Panc1 (cell line): ENCODE results near the gene ZNF469. TPM values are rescaled to one million over a fixed set of nuclear protein-coding genes. Genes with fewer than 3 reads are reported as not detected.

Experiments used
- ATAC-seq: fragments of 200-7000 bp; cut with Tn5 transposase; 2 replicates; pipeline ENCODE4 v1.9.1; 2020; ENCODE audit warnings: mild to moderate bottlenecking, moderate library complexity
- BruUV-seq: library from RNA; stranded (reverse); fragments of 400-500 nt; replicated peaks from 2 replicates; lab custom pipeline; 2021; lab: Mats Ljungman, UMichigan
- CTCF ChIA-PET: fragments of 300-600 bp; sonication (Branson Sonifier 250); formaldehyde crosslinking; loops from one replicate; lab custom pipeline; 2022; ENCODE audit warnings: antibody characterized with exemption; lab: Charles Lee
- POLR2A ChIA-PET: fragments of 300-600 bp; sonication (Branson Sonifier 250); formaldehyde crosslinking; loops from one replicate; lab custom pipeline; 2022; ENCODE audit warnings: antibody characterized with exemption; lab: Charles Lee
- DNase-seq: peaks from one replicate; pipeline ENCODE4 v3.0.0-alpha.2; 2010; ENCODE audit warnings: low read depth, low spot score
- H3K27ac ChIP-seq: 2 replicates; pipeline ENCODE4 v1.5.1; 2011; ENCODE audit warnings: mild to moderate bottlenecking, low read length, inconsistent platforms
- H3K27me3 ChIP-seq: fragments of 200-500 bp; sonication (Bioruptor generic); 2 replicates; pipeline ENCODE4 v1.6.0; 2014; ENCODE audit warnings: low read length, inconsistent platforms; ENCODE audit not compliant: control insufficient read depth, insufficient read depth
- H3K36me3 ChIP-seq: fragments of 200-500 bp; sonication (Bioruptor generic); 2 replicates; pipeline ENCODE4 v1.5.1; 2014; ENCODE audit warnings: inconsistent platforms, mild to moderate bottlenecking, low read length, moderate library complexity; ENCODE audit not compliant: control insufficient read depth, insufficient read depth
- H3K4me1 ChIP-seq: 2 replicates; pipeline ENCODE4 v1.5.1; 2011; ENCODE audit warnings: inconsistent platforms, mild to moderate bottlenecking, low read length, moderate library complexity; ENCODE audit not compliant: control insufficient read depth, insufficient read depth
- H3K4me3 ChIP-seq, 2 experiments: 2 replicates each; pipeline ENCODE4 v1.5.1; 2011 to 2012; ENCODE audit warnings: low read depth in 2 of 2, low read length in 2 of 2, mild to moderate bottlenecking in 2 of 2, inconsistent platforms in 1 of 2, moderate library complexity in 1 of 2
- H3K9me3 ChIP-seq: fragments of 200-500 bp; sonication (Bioruptor generic); 2 replicates; pipeline ENCODE4 v1.5.1; 2014; ENCODE audit warnings: low read depth, mild to moderate bottlenecking, inconsistent platforms, low read length, moderate library complexity; ENCODE audit not compliant: control insufficient read depth, insufficient read depth
- CTCF ChIP-seq: fragments of 450-650 bp; IDR thresholded peaks from 2 replicates; pipeline ENCODE4 v1.5.1; 2017; ENCODE audit warnings: mild to moderate bottlenecking
- POLR2AphosphoS5 ChIP-seq: IDR thresholded peaks from 2 replicates; pipeline ENCODE4 v1.6.1; 2012; ENCODE audit warnings: mild to moderate bottlenecking, low read depth, low read length, moderate library complexity
- REST ChIP-seq, 2 experiments: IDR thresholded peaks; 2 replicates each; pipeline ENCODE4 v1.6.1; 2011 to 2012; ENCODE audit warnings: low read depth in 2 of 2, control low read depth in 1 of 2, low read length in 1 of 2, mild to moderate bottlenecking in 1 of 2, moderate library complexity in 1 of 2; ENCODE audit not compliant: insufficient read depth in 1 of 2
- SIN3A ChIP-seq: IDR thresholded peaks from 2 replicates; pipeline ENCODE4 v1.6.1; 2012; ENCODE audit warnings: low read depth, mild to moderate bottlenecking, low read length, moderate library complexity, borderline replicate concordance; ENCODE audit not compliant: insufficient read depth
- TCF7L2 ChIP-seq: IDR thresholded peaks from 2 replicates; pipeline ENCODE4 v1.6.1; 2011; ENCODE audit warnings: mild to moderate bottlenecking, low read depth, low read length, inconsistent platforms
- in situ Hi-C: cut with HindIII; loops from 2 replicates; pipeline ENCODE4 v1.10.0; 2016; ENCODE audit warnings: low sequenced_read_pairs, low pct_unique_long_range_greater_than_20kb
- intact Hi-C: fragments of 100-400 bp; cut with micrococcal nuclease; formaldehyde crosslinking; loops from one replicate; pipeline ENCODE4 v1.10.0; 2022; ENCODE audit not compliant: unreplicated experiment
- total RNA-seq: library from RNA; stranded (reverse); gene quantifications from one replicate; pipeline ENCODE4 v1.2.1, GENCODE V29; 2021; ENCODE audit not compliant: unreplicated experiment

Gene ZNF469
- total RNA-seq, 1 experiment from 2014 or later = 1.3 TPM

- H3K4me1 ChIP-seq = peaks cover 11% of the 10 kb centered on the region
- H3K27ac ChIP-seq = no peak overlapping the region
- intact Hi-C loops = no loop called here
Measured at GRCh38 chr16:88385112-88385594, 2.4 kb downstream of the ZNF469 start.

More at GRCh38 chr16:88385112-88385594, 2.4 kb downstream of the ZNF469 start:
- no peak for ATAC-seq
- Histone ChIP-seq H3K4me3 (no peak overlapping the region), H3K27me3 (no peaks in the 10 kb centered on the region), H3K36me3 (no peaks in the 10 kb centered on the region), H3K9me3 (no peaks in the 10 kb centered on the region)
- POLR2A ChIA-PET = no interaction called here
- no peak for TF ChIP-seq POLR2AphosphoS5
- no peak for TF ChIP-seq TCF7L2
- no peak for TF ChIP-seq CTCF
- TF ChIP-seq SIN3A = no peak
- no peak for TF ChIP-seq REST (IDR thresholded peaks at IDR 0.05; ENCODE audit: insufficient read depth in 1 of 2, low read depth in 2 of 2, low read length in 1 of 2)
- no TSS peak for BruUV-seq
- no peak for DNase-seq
- CTCF ChIA-PET = no interaction called here
- in situ Hi-C loops = no loop called here
